HEK293 (cell line): ENCODE results near the gene MYOD1.
A peak's percentile ranks its signal among the peaks of the same experiment; 100 is the strongest.

Source experiments
- CTCF ChIA-PET: fragments of 350-600 bp; formaldehyde crosslinking; extraction: SDS; loops from one replicate; lab custom pipeline; 2021; ENCODE audit warnings: antibody characterized with exemption; lab: Yijun Ruan, JAX
- POLR2A ChIA-PET: fragments of 300-600 bp; formaldehyde crosslinking; extraction: SDS; loops from one replicate; lab custom pipeline; 2020; ENCODE audit warnings: antibody characterized with exemption, inconsistent platforms; lab: Yijun Ruan, JAX
- H3K27ac ChIP-seq: fragments of 200-500 bp; sonication (Bioruptor generic); 2 replicates; pipeline ENCODE4 v1.5.1; 2014; ENCODE audit warnings: low read depth, low read length, control low read depth, inconsistent platforms; ENCODE audit errors: extremely low read depth
- H3K36me3 ChIP-seq, 2 experiments: fragments of 200-500 bp in 1 of 2; sonication (Bioruptor generic) in 1 of 2; 1 replicate in 1 of 2; 2 replicates in 1 of 2; pipeline ENCODE4 v1.5.1; 2014 to 2017; ENCODE audit warnings: inconsistent platforms in 2 of 2, low read length in 2 of 2; ENCODE audit not compliant: control insufficient read depth in 2 of 2, insufficient read depth in 1 of 2
- H3K4me1 ChIP-seq: fragments of 200-500 bp; sonication (Bioruptor generic); 2 replicates; pipeline ENCODE4 v1.5.1; 2014; ENCODE audit warnings: mild to moderate bottlenecking, low read length, inconsistent platforms; ENCODE audit not compliant: control insufficient read depth, insufficient read depth
- H3K4me3 ChIP-seq: 2 replicates; pipeline ENCODE4 v1.5.1; 2011; ENCODE audit warnings: low read depth, mild to moderate bottlenecking, control low read depth, low read length, moderate library complexity
- H3K9me3 ChIP-seq: fragments of 200-500 bp; sonication (Bioruptor generic); 2 replicates; pipeline ENCODE4 v1.5.1; 2014; ENCODE audit warnings: low read depth, low read length, inconsistent platforms; ENCODE audit not compliant: control insufficient read depth, insufficient read depth
- EGR2 ChIP-seq: fragments of 450-650 bp; formaldehyde crosslinking; IDR thresholded peaks from 2 replicates; pipeline ENCODE4 v1.5.1; 2016; ENCODE audit warnings: low read depth, missing biosample characterization, missing genetic modification characterization
- KLF10 ChIP-seq: fragments of 450-650 bp; IDR thresholded peaks from 2 replicates; pipeline ENCODE4 v1.5.1; 2018; ENCODE audit warnings: missing biosample characterization, mild to moderate bottlenecking, missing genetic modification characterization
- KLF16 ChIP-seq: fragments of 450-650 bp; formaldehyde crosslinking; IDR thresholded peaks from 2 replicates; pipeline ENCODE4 v1.5.1; 2017; ENCODE audit warnings: missing biosample characterization, missing genetic modification characterization
- KLF8 ChIP-seq: fragments of 450-650 bp; formaldehyde crosslinking; IDR thresholded peaks from 2 replicates; pipeline ENCODE4 v1.5.1; 2016; ENCODE audit warnings: missing biosample characterization, missing genetic modification characterization
- SALL2 ChIP-seq: fragments of 450-650 bp; formaldehyde crosslinking; IDR thresholded peaks from 2 replicates; pipeline ENCODE4 v1.5.0; 2017; ENCODE audit warnings: missing biosample characterization, mild to moderate bottlenecking, missing genetic modification characterization, borderline replicate concordance
- ZFP41 ChIP-seq: fragments of 450-650 bp; formaldehyde crosslinking; IDR thresholded peaks from 2 replicates; pipeline ENCODE4 v1.5.1; 2016; ENCODE audit warnings: missing biosample characterization, missing genetic modification characterization, borderline replicate concordance
- ZNF10 ChIP-seq: fragments of 450-650 bp; formaldehyde crosslinking; IDR thresholded peaks from 2 replicates; pipeline ENCODE4 v1.5.1; 2017; ENCODE audit warnings: missing biosample characterization, missing genetic modification characterization
- ZNF184 ChIP-seq: fragments of 450-650 bp; IDR thresholded peaks from 2 replicates; pipeline ENCODE4 v1.5.1; 2018; ENCODE audit warnings: missing biosample characterization, mild to moderate bottlenecking, missing genetic modification characterization
- ZNF19 ChIP-seq: fragments of 450-650 bp; formaldehyde crosslinking; IDR thresholded peaks from 2 replicates; pipeline ENCODE4; 2016; ENCODE audit warnings: missing biosample characterization, missing genetic modification characterization, low read depth
- ZNF391 ChIP-seq: fragments of 450-650 bp; formaldehyde crosslinking; IDR thresholded peaks from 2 replicates; pipeline ENCODE4 v1.5.1; 2016; ENCODE audit warnings: low read depth, missing biosample characterization, missing genetic modification characterization, borderline replicate concordance
- ZNF585B ChIP-seq: fragments of 450-650 bp; formaldehyde crosslinking; IDR thresholded peaks from 2 replicates; pipeline ENCODE4 v1.5.1; 2016; ENCODE audit warnings: missing biosample characterization, missing genetic modification characterization
- ZNF600 ChIP-seq: fragments of 450-650 bp; formaldehyde crosslinking; IDR thresholded peaks from 2 replicates; pipeline ENCODE4 v1.5.1; 2016; ENCODE audit warnings: missing biosample characterization, missing genetic modification characterization
- ZNF623 ChIP-seq: fragments of 450-650 bp; formaldehyde crosslinking; IDR thresholded peaks from 2 replicates; pipeline ENCODE4 v1.5.1; 2016; ENCODE audit warnings: missing biosample characterization, missing genetic modification characterization
- ZNF677 ChIP-seq: fragments of 450-650 bp; IDR thresholded peaks from 2 replicates; pipeline ENCODE4 v1.5.0; 2018; ENCODE audit warnings: missing biosample characterization, mild to moderate bottlenecking, missing genetic modification characterization, moderate library complexity
- ZNF701 ChIP-seq: fragments of 450-650 bp; formaldehyde crosslinking; IDR thresholded peaks from 2 replicates; pipeline ENCODE4 v1.5.1; 2016; ENCODE audit warnings: missing biosample characterization, missing genetic modification characterization
- TF ChIP-seq, protein P1 (sequence below): fragments of 450-650 bp; formaldehyde crosslinking; IDR thresholded peaks from 2 replicates; pipeline ENCODE4 v1.5.1; 2016; ENCODE audit warnings: missing biosample characterization, missing genetic modification characterization, borderline replicate concordance
- TF ChIP-seq, protein P2 (sequence below): fragments of 450-650 bp; formaldehyde crosslinking; IDR thresholded peaks from 2 replicates; pipeline ENCODE4 v1.5.1; 2016; ENCODE audit warnings: missing biosample characterization, missing genetic modification characterization
- TF ChIP-seq, protein P3 (sequence below): fragments of 450-650 bp; formaldehyde crosslinking; conservative IDR thresholded peaks from 2 replicates; pipeline ENCODE4 v1.5.1; 2016; ENCODE audit warnings: low read depth, missing biosample characterization, missing genetic modification characterization

The MYOD1 gene

DNA sequence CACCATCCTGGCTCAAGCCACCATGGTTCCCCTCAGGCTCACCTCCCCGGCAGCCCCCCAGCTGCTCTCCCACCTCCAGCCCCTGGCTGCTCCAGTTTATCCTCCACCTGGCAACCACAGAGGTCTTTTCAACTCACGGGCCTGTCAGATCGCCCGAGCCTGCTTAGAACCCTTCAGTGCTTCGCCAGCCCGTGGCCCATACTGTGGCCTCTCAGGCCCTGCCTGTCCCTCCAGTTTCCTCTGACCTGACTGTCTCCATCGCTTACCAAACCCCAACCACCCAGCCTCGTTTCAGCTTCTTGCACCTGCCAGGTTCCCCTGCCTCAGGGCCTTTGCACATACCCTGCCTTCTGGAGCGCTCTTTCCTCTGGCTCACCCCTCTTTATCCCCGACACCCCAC lies 22.1 kb downstream of the MYOD1 start:
- Histone ChIP-seq H3K4me1 (no peaks in the 10 kb centered on the region), H3K36me3 (no peaks in the 10 kb centered on the region), H3K4me3 (no peak overlapping the region), H3K27ac (no peak overlapping the region), H3K9me3 (no peaks in the 10 kb centered on the region)
- ChIA-PET CTCF (interaction anchor here (0.6 to 4.8 kb wide), 4 partner anchors 11 to 232 kb away, joined by 3 to 25 read pairs (median 6); no protein-coding TSS in a partner anchor), POLR2A (interaction anchor here (0.6 kb wide), 1 partner anchor 25 kb away, joined by 3 read pairs; no protein-coding TSS in a partner anchor)
- TF ChIP-seq ZNF19 (tag by site-specific recombination) (no peak), ZNF623 (tag by site-specific recombination) (peak; percentile 96), KLF8 (tag by site-specific recombination) (no peak), ZNF391 (tag by site-specific recombination) (no peak)

DNA sequence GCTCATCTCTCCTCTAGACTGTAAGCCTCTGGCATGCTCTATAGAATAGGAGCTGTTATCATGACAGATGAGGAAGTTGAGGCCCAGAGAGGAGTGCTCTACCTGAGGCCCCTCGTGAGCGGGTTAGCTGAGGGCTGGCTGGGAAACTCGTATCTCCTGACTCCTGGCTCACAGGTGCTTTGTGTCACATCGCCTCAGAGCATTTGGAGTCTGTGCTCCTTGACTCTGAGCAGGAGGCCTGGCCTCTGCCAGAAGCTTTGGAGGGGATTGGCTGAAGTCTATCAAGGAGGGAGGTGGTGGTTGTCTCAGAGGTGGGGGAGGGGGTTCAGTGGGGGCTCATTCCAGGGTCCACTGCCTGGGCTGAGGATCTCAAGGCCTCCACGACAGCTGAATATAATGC lies 22.6 kb downstream of the MYOD1 start:
- Histone ChIP-seq H3K4me3 (no peak overlapping the region), H3K36me3 (no peaks in the 10 kb centered on the region), H3K27ac (no peak overlapping the region), H3K4me1 (no peaks in the 10 kb centered on the region), H3K9me3 (no peaks in the 10 kb centered on the region)
- no peak for TF ChIP-seq ZNF10
- no peak for TF ChIP-seq KLF10 (tag by site-specific recombination)
- no peak for TF ChIP-seq ZNF623 (tag by site-specific recombination)
- no peak for TF ChIP-seq ZNF19 (tag by site-specific recombination)
- TF ChIP-seq ZNF677 (tag by site-specific recombination): no peak
- no peak for TF ChIP-seq KLF16 (tag by site-specific recombination)
- TF ChIP-seq, protein P1, sequence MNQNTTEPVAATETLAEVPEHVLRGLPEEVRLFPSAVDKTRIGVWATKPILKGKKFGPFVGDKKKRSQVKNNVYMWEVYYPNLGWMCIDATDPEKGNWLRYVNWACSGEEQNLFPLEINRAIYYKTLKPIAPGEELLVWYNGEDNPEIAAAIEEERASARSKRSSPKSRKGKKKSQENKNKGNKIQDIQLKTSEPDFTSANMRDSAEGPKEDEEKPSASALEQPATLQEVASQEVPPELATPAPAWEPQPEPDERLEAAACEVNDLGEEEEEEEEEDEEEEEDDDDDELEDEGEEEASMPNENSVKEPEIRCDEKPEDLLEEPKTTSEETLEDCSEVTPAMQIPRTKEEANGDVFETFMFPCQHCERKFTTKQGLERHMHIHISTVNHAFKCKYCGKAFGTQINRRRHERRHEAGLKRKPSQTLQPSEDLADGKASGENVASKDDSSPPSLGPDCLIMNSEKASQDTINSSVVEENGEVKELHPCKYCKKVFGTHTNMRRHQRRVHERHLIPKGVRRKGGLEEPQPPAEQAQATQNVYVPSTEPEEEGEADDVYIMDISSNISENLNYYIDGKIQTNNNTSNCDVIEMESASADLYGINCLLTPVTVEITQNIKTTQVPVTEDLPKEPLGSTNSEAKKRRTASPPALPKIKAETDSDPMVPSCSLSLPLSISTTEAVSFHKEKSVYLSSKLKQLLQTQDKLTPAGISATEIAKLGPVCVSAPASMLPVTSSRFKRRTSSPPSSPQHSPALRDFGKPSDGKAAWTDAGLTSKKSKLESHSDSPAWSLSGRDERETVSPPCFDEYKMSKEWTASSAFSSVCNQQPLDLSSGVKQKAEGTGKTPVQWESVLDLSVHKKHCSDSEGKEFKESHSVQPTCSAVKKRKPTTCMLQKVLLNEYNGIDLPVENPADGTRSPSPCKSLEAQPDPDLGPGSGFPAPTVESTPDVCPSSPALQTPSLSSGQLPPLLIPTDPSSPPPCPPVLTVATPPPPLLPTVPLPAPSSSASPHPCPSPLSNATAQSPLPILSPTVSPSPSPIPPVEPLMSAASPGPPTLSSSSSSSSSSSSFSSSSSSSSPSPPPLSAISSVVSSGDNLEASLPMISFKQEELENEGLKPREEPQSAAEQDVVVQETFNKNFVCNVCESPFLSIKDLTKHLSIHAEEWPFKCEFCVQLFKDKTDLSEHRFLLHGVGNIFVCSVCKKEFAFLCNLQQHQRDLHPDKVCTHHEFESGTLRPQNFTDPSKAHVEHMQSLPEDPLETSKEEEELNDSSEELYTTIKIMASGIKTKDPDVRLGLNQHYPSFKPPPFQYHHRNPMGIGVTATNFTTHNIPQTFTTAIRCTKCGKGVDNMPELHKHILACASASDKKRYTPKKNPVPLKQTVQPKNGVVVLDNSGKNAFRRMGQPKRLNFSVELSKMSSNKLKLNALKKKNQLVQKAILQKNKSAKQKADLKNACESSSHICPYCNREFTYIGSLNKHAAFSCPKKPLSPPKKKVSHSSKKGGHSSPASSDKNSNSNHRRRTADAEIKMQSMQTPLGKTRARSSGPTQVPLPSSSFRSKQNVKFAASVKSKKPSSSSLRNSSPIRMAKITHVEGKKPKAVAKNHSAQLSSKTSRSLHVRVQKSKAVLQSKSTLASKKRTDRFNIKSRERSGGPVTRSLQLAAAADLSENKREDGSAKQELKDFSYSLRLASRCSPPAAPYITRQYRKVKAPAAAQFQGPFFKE (tag by site-specific recombination): no peak
- TF ChIP-seq SALL2 (tag by site-specific recombination): no peak
- TF ChIP-seq ZFP41 (tag by site-specific recombination): no peak
- TF ChIP-seq, protein P2, sequence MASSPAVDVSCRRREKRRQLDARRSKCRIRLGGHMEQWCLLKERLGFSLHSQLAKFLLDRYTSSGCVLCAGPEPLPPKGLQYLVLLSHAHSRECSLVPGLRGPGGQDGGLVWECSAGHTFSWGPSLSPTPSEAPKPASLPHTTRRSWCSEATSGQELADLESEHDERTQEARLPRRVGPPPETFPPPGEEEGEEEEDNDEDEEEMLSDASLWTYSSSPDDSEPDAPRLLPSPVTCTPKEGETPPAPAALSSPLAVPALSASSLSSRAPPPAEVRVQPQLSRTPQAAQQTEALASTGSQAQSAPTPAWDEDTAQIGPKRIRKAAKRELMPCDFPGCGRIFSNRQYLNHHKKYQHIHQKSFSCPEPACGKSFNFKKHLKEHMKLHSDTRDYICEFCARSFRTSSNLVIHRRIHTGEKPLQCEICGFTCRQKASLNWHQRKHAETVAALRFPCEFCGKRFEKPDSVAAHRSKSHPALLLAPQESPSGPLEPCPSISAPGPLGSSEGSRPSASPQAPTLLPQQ (tag by site-specific recombination): no peak
- no peak for TF ChIP-seq EGR2 (tag by site-specific recombination)
- TF ChIP-seq, protein P3, sequence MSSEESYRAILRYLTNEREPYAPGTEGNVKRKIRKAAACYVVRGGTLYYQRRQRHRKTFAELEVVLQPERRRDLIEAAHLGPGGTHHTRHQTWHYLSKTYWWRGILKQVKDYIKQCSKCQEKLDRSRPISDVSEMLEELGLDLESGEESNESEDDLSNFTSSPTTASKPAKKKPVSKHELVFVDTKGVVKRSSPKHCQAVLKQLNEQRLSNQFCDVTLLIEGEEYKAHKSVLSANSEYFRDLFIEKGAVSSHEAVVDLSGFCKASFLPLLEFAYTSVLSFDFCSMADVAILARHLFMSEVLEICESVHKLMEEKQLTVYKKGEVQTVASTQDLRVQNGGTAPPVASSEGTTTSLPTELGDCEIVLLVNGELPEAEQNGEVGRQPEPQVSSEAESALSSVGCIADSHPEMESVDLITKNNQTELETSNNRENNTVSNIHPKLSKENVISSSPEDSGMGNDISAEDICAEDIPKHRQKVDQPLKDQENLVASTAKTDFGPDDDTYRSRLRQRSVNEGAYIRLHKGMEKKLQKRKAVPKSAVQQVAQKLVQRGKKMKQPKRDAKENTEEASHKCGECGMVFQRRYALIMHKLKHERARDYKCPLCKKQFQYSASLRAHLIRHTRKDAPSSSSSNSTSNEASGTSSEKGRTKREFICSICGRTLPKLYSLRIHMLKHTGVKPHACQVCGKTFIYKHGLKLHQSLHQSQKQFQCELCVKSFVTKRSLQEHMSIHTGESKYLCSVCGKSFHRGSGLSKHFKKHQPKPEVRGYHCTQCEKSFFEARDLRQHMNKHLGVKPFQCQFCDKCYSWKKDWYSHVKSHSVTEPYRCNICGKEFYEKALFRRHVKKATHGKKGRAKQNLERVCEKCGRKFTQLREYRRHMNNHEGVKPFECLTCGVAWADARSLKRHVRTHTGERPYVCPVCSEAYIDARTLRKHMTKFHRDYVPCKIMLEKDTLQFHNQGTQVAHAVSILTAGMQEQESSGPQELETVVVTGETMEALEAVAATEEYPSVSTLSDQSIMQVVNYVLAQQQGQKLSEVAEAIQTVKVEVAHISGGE (tag by site-specific recombination): no peak
- no peak for TF ChIP-seq ZNF701 (tag by site-specific recombination)
- TF ChIP-seq ZNF600: no peak
- TF ChIP-seq ZNF585B (tag by site-specific recombination): no peak
- no peak for TF ChIP-seq ZNF184 (tag by site-specific recombination)
- ChIA-PET POLR2A (interaction anchor here (0.6 kb wide), 1 partner anchor 24 kb away, joined by 3 read pairs; no protein-coding TSS in a partner anchor), CTCF (interaction anchor here (0.6 to 4.8 kb wide), 6 partner anchors 12 to 314 kb away, joined by 3 to 25 read pairs (median 4); no protein-coding TSS in a partner anchor)
